ENCODE data around the gene SEMA6A.

SEMA6A gene

DNA sequence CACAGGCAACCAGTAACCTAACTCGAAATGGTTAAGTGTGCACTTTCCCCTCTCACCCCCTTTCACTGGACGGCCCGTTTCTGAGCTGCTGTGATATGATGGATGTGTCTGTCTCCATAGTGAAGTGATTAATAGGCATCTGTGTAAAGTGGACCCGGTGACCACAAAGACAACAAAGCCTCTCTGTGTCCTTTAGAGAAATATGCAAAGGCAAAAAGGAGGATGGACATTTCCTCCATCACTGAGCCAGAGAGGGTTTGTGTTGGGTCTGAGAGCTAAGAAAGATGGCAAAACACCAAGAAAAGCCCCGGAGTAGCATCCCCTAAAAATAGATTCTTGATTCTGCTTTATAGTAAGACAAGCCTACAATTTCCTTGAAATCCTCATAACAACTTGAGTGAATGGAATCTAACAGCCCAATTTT, 120.6 kb downstream of the SEMA6A start:
- no peak for DNase-seq

- no peak for DNase-seq
These were observed 121.8 kb downstream of the SEMA6A start for GRCh38 chr5:116452774-116453368.

DNA sequence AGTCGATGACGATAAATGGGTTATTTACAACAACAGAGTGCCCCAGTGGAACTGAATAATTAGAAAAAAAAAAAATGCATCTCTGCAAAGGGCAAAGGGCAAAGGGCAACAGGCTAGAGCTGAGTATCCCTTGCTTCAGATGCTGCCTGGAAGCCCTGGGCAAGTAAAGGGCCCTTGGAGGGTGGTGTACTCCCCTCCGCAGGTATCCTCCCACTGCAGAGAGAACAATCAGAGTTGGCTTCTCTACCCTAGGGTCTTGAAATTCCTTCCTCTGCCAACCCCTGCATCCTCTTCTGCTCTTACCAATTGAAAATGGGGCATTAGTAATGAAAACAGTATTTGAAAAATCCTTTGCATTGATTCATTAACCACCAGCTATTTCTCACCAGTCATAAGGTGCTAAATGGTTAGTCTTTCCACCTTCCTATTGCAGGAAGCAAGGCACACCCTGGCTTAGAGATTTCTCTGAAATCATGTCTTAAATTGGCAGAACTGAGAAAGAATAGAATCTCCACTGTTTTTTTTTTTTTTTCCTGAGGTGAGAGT, 122.6 kb downstream of the SEMA6A start:
- no peak for DNase-seq

DNA sequence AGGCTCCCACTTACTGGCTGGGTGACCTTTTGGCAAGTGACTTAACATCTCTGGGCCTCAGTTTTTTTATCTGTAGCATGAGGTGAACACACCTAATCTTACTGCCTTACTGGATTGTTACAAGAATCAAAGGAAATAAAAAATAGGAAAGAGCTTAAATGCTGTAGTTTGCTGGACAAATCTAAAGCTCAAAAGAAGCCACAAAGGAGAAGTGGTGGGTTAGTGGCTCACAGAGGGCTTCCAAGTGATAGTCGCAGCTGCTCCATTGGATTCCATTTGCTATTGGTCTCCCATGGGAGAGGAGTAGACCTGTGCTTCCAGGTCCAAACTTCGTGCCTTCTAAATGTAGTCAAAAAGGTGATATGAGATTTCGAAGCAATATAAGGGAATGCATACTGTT, 123.6 kb downstream of the SEMA6A start:
- DNase-seq, result no peak

DNA sequence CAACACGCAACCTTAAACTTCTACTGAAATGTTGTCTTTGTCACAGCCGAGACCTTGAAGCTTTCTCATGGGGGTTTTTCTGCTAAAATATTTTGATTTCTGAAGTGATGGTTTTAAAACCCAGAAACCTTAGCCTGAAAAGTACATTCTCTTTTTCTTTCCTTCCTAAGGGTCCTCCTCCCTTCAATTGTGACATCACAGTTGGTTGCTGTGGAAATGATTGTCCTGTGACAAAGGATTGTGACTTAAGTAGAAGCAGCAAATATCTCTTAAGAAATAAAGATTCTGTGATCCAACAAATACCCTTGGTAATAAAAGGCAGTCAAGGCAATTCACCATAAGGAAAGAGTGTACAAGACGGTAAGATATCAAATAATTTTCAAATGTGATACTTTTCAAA, 125.2 kb downstream of the SEMA6A start:
- no peak for DNase-seq

DNA sequence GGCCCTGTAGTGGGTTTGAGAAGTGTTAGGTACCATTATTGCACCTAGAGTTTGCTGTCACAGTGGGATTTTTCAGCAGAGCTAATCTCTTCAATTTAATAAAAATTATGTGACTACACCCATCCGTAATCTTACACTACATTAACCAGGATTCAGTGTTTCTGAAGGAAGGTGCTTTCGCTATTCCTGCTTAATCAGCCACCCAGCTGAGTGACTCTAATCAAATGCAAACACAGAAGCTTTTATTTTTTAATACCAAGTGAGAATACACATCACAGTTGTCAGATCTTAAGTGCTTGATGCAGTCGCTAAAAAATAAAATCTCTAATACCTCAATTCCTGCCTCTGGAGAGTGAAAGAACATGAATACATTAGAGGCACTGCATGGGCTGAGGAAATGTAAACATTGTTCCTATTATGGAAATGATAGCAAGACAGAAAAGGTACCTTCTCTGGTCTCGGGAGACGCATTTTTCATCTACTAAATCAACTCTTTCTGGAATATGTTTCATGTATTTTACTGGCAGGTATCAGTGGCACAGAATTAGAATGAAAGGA, 125.7 kb downstream of the SEMA6A start:
- no peak for DNase-seq

DNA sequence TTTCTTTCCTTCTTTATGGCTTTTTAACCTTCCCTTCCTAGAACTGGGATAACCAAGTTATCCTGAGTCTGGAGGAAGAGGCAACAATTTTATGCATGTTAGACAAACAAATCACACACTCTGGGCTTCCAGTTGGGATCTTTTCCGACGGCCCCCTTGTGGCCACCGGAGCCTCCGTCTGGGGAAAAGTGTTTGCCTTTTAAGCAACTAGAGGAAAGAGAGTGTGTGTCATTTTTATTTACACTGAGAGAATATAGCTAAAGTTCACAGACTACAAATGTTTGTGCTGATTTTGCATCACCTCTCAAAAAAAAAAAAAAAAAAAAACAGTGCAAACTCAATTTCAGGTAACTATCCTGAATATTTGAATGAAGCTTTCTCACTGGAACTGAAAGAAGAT, 126.2 kb downstream of the SEMA6A start:
- no peak for DNase-seq

DNA sequence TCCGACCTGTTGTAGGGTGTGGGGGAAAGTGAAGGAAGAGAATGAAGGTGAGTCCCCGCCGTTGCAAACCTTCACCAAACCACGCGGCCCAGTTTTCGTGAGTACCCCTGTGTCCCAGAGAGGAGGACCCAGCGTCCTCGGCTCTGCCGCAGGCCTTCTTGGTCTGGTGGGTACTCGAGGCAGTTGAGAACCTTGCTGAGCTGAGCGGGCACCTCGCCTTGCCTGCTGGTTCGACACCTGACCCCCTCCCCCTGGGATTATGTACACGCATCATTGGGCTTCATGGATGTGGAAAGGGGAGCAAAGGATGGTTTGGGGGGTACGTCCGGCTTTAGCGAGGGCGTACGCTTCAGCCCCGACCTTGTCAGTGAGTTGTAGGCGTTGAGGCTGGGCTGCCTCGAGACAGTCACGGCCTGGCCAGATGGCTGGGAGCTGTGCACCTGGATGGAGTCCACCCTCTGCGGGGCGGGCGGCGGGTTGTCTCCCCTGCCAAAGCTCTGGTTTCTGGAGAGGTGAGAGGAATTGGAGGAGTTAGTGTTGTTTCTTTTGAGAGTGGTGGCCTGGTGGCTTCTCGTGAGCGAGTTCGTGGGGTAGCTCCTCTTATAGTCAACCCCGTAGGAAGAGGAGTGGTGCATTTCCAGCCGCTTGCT, 128.1 kb downstream of the SEMA6A start:
- no peak for DNase-seq

GRCh38 chr5:116445311-116445710, 129.3 kb downstream of the SEMA6A start:
- DNase-seq, result no peak

DNA sequence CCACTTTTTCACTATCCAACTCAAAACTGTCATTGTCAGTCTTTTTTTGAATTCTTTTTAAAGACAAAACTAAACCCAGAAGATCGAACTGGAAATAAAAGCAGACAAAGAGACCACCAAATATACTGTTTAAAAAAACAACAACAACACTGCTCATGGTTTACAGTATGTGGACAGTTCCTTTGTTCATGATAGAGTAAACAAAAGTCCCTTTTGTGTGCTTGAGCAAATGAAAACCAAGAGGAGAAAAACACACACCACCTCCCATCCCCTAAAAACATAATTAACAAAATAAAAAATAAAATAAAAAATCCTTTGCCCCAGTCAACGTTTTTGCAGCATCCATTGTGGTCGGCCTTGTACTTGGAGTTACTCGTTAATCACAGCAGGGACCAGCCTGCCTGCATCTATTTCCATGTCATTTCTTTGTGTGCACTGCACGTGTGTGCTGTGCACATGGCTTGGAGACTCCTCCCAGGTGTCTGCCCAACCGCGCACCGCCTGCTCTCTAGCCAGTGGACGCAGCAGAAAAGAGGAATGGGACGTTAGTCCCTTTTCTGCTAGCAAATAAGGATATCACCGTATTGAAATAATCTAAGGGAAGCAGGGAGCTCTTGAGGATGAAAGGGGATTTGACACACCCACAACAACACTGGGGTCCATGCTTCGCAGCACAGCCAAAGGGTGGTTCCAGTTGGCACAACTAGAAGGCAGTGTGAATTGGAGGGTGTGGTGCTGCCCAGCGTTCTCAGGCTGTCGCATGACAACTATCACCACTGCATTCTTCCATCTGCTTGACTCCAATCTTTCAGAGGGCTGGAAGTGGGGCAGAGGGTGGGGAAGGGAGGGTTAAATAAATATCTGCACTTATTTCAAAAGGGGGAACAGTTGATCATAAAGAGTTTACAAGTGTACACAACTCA, 130.0 kb downstream of the SEMA6A start:
- no peak for DNase-seq

DNA sequence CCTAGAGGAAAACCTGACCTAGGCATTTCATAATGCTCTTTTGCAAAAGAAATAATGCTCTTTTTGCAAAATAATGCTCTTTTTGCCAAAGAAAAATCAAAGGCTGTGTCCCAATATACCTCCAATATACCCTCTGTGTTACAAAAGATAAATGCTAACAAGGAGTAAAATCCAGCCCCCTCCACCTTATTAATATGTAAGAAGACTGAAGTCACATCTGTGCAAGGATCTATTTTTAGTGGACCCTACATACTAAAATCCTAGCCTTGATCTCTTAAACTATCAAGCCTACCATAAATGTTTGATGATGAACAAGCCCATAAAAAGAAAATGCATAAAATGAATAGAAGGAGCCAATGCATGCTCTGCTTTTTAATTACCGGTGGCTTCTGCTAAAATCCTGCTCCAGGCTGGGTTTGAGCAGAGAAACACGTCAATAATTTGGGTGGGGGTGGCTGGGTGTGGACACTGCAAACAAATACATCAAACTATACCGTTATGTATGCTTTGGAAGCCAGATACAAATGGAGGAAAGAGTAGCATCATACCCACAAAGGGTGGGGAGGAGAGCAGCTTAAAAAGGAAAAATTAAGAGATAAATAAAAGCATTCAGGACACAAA, 131.6 kb downstream of the SEMA6A start:
- DNase-seq, result no peak

- DNase-seq, result no peak
These were observed 132.5 kb downstream of the SEMA6A start for GRCh38 chr5:116442095-116442534.

DNA sequence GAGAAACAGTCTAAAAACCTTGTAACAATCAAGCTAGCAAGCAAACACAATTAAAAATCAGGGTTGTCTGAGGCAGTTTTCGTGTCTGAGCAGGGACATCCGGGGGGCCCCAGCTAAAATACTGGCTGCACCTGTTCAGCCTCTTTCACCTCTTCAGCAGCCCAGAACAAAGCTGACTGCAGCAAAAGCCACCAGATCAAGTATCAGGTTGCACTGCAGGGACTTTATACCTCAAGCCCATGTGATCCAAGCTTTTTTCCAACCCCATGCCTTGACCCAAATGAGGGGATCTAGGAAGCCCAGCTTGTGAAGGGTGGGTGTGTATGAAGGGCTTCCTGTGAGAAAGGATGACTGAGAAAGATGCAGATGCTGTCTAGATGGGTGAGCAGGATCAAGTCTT, 133.4 kb downstream of the SEMA6A start:
- no peak for DNase-seq

DNA sequence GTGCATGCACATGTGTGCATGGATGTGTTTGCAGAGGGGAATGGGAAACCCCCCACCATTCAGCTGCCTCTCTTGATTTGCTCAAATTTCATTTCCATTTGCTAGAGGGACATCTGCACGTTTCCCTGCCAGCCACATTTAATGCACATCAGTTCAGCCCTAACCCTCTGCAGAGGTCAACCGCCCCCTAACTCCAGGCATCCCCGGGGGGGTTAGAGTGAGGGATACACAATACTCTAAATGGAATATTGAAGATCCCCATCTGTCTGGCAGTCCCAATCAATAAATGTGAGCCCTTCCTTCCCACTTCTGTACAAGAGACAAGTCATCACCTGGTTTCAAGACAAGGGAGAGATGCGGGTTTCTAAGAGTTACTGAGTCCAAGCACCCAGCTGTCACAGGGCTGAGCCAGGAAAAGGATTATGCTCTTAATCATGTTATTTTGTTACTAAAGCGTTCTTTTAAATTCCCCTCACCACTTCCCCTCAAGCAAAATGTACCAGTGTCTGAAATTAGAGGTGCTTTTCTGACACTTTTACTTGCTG, 134.1 kb downstream of the SEMA6A start:
- no peak for DNase-seq

- DNase-seq, result no peak
These were observed 134.7 kb downstream of the SEMA6A start for GRCh38 chr5:116439905-116440304.

- DNase-seq, result no peak
These were observed 135.6 kb downstream of the SEMA6A start for GRCh38 chr5:116438979-116439554.

GRCh38 chr5:116437922-116438578, 136.6 kb downstream of the SEMA6A start:
- DNase-seq, result no peak

DNA sequence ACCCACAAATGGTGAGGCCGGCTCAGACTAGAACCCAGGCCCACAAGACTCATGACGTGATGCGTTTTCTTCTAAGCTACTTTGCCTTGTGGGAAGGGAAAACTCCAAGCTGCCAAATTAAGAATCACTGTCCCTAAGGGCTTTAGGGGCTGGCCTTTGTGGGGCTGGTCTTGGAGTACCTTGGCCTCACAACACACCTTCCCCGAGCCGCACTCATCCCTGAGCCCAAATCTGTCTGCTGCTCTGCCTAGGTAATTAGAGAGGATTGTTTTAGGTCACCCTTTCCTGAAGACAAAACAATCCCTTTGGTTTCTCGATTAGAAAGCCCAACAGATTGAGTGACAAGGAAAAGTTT, 137.3 kb downstream of the SEMA6A start:
- DNase-seq, result no peak

DNA sequence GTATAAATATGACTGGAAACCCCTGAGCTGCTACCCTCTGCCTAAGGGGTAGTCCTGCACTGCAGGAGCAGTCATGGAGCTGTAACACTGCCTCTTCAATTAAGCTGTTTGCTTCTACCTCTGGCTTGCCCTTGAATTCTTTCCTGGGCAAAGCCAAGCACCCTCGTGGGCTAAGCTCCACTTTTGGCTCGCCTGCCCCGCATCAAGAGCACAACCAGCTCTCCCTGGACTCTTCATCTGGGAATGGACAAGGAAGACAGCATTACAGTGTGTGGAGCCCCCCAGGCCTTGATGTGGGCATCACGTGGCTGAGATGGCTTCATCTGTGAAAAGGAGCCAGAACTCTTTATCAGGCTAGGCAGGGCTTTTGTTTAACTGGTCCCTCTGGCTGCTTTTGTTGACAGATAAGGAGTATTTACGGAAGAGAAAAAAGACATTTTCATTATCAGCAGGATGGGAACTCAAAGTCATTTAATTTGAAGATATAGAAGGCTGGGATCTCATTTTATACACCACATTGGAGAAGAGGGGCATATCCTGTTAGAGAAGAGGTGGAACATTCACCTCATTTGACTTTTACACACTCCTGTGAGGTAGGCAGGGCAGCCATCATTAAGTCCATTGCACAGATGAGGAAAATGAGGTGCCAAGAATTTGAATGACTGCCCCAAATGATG, 137.8 kb downstream of the SEMA6A start:
- no peak for DNase-seq

DNA sequence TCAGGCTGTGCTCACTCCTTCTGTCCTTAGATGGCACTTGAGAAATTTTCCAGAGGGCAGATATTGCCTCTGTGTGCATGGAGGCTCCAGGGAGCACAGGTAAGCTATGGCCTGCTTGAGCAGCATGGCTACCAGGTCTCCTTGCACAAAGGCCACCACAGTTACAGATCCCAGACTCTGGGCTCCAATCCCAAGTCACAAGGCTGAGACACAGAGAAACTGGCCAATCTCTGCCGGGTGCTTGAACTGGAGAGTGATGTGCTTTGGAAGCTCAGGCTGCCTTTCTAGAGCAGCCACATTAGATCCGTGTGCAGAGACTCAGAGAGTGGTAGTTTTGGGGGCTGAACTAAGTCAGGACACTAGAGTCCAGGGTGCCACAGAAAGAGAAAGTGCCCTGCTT, 145.7 kb downstream of the SEMA6A start:
- no peak for DNase-seq

DNA sequence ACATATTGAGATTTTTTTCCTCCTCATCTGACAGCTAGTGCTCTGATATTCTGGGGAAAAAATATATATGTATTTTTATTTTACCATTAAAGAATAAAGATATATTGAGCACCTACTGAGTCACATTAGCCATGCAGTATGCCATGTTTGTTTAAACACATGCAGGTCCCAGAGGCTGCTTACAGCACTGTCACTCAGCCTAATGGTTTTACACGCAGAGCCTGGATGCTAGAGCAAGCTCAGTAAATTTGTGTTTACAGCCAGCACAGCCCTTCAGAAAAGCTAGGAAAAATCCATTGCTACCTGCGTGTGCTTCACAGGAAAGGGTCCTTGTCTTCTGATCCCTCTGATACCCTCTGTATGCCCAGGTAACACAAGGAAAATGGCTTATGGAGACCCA, 146.2 kb downstream of the SEMA6A start:
- no peak for DNase-seq

Measured in activated gamma-delta T cell (primary cell).